ENCODE data around the gene ADAMTSL2. TPM values are rescaled to one million over a fixed set of nuclear protein-coding genes. Genes with fewer than 3 reads are reported as not detected.

ADAMTSL2 gene
- total RNA-seq, 2 experiments from 2014 or later, result 0.11 to 0.25 TPM

DNA sequence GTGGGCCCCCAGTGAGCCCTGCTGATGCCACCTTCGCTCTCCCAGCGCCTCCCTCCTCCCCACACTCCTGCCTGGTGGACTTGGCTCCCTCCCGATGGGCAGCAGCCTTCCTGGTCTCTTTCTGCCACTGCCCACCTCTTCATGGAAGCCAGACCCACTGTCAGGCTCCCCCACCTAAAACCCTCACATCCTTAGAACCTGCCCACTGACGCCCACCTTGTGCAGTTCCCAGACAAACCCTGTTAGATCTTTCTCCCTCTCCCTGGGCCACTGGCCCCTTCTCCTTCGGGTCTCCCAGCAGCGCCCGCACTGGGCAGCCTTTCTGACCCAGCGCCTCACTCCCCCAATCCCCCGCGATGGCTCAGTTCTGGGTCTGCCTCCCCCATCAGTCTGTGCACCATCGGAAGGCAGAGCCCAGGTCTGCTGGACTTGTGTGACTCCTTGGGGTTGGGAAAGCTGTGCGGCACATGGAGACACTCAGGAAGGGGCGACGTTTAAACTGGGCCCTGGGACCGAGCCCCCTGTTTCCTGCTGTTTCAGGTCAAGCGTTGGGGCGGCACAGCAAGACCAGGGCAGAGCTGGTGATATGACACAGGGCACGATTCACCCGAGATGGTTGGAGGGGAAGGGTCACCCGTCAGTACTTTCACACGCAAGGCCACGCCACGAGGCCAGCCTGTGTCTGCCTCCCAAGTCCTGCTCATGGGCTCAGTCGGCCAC lies 27.1 kb upstream of the ADAMTSL2 start:
- Mint-ChIP-seq H3K27ac (no peak overlapping the region), H3K4me1 (ENCODE audit: low read depth) (peaks cover 23% of the 10 kb centered on the region)
- no peak for ATAC-seq

DNA sequence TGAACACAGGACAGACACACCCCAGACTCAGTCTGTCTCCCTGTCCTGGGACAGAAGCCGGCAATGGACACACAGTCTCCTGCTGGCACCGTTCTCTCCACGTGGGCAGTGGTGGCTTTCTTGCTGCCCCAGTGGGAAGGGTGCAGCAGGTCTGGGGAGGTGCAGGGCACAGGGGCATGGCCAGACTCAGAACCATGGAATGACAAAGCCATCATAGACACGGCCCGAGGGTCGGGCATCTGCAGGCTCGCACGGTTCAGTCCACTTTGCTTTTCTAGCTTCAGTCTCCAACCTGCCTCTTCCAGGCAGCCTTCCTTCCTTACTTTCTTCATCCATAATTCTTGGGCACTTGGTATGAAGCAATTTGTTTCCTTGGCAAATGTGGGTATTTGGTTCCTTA lies 26.5 kb upstream of the ADAMTSL2 start:
- Mint-ChIP-seq H3K36me3 (ENCODE audit: low read depth) (no peaks in the 10 kb centered on the region), H3K4me1 (ENCODE audit: low read depth) (peaks cover 23% of the 10 kb centered on the region), H3K9me3 (no peaks in the 10 kb centered on the region), H3K4me3 (no peak overlapping the region), H3K27me3 (no peaks in the 10 kb centered on the region), H3K27ac (no peak overlapping the region)
- intact Hi-C loops (cut with micrococcal nuclease), result no loop called here
- TF ChIP-seq, protein P1, sequence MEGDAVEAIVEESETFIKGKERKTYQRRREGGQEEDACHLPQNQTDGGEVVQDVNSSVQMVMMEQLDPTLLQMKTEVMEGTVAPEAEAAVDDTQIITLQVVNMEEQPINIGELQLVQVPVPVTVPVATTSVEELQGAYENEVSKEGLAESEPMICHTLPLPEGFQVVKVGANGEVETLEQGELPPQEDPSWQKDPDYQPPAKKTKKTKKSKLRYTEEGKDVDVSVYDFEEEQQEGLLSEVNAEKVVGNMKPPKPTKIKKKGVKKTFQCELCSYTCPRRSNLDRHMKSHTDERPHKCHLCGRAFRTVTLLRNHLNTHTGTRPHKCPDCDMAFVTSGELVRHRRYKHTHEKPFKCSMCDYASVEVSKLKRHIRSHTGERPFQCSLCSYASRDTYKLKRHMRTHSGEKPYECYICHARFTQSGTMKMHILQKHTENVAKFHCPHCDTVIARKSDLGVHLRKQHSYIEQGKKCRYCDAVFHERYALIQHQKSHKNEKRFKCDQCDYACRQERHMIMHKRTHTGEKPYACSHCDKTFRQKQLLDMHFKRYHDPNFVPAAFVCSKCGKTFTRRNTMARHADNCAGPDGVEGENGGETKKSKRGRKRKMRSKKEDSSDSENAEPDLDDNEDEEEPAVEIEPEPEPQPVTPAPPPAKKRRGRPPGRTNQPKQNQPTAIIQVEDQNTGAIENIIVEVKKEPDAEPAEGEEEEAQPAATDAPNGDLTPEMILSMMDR (IDR thresholded peaks at IDR 0.05), result no peak
- ChIA-PET CTCF (no interaction called here), POLR2A (no interaction called here)
- no peak for ATAC-seq
- no peak for DNase-seq

More for the DNA sequence above, 27.1 kb upstream of the ADAMTSL2 start:
- no peak for DNase-seq
- TF ChIP-seq, protein P1 (IDR thresholded peaks at IDR 0.05), result no peak
- CTCF ChIA-PET, result no interaction called here
- no peak overlapping the region for H3K4me3 Mint-ChIP-seq
- intact Hi-C loops (cut with micrococcal nuclease), result no loop called here
- POLR2A ChIA-PET, result interaction anchor here (1.0 kb wide), 1 partner anchor 29 kb away, joined by 3 read pairs; no protein-coding TSS in a partner anchor
- no peaks in the 10 kb centered on the region for H3K36me3 Mint-ChIP-seq (ENCODE audit: low read depth)
- no peaks in the 10 kb centered on the region for H3K27me3 Mint-ChIP-seq
- peaks cover 3% of the 10 kb centered on the region for H3K9me3 Mint-ChIP-seq

GRCh38 chr9:133509179-133510083 lies 25.1 kb upstream of the ADAMTSL2 start:
- CTCF ChIA-PET, result interaction anchor here (1.2 to 1.8 kb wide), 2 partner anchors 23 to 330 kb away, joined by 3 to 5 read pairs; no protein-coding TSS in a partner anchor
- Mint-ChIP-seq H3K4me3 (peak overlapping the region; percentile 47), H3K4me1 (ENCODE audit: low read depth) (peaks cover 23% of the 10 kb centered on the region), H3K9me3 (no peaks in the 10 kb centered on the region), H3K36me3 (ENCODE audit: low read depth) (no peaks in the 10 kb centered on the region), H3K27me3 (no peaks in the 10 kb centered on the region), H3K27ac (peak overlapping the region; percentile 78)
- intact Hi-C loops (cut with micrococcal nuclease), result no loop called here
- TF ChIP-seq, protein P1 (IDR thresholded peaks at IDR 0.05), result no peak
- ATAC-seq (peak; percentile 67), DNase-seq (peak; percentile 34)
- POLR2A ChIA-PET, result no interaction called here

GRCh38 chr9:133510926-133511505 lies 23.5 kb upstream of the ADAMTSL2 start:
- ChIA-PET POLR2A (no interaction called here), CTCF (no interaction called here)
- intact Hi-C loops (cut with micrococcal nuclease), result no loop called here
- Mint-ChIP-seq H3K36me3 (ENCODE audit: low read depth) (no peaks in the 10 kb centered on the region), H3K9me3 (no peaks in the 10 kb centered on the region), H3K4me3 (no peak overlapping the region), H3K27me3 (no peaks in the 10 kb centered on the region), H3K27ac (no peak overlapping the region), H3K4me1 (ENCODE audit: low read depth) (peaks cover 23% of the 10 kb centered on the region)
- DNase-seq (no peak), ATAC-seq (no peak)
- TF ChIP-seq, protein P1 (IDR thresholded peaks at IDR 0.05), result no peak

All from activated CD8-positive, alpha-beta T cell treated with anti-CD3 and anti-CD28 coated beads for 36 hours (primary cell).